Measurements from ENCODE around the gene DAAM1. TPM values are rescaled to one million over a fixed set of nuclear protein-coding genes. Genes with fewer than 3 reads are reported as not detected.

DAAM1 gene
- polyA plus RNA-seq, 1 experiment = 9.8 TPM

DNA sequence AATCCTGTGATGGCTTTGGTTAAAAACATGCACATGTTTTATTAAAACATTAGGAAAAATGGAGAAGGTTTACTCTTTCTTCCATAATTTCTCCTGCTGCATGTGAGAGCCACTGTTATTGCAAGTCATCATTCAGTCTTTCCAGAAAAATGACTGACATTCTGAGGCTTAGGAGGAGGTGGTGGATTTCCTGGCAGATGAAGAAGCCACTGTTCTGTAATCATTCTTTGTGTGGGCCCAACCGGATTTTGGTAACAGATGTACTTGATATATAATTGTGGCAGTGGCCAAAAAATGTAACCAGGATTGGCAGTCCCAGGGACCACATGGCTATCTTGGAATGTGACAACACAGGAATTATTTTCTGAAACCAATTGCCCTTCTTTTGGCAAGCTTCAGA lies 120.2 kb downstream of the DAAM1 start:
- TF ChIP-seq, protein P1, sequence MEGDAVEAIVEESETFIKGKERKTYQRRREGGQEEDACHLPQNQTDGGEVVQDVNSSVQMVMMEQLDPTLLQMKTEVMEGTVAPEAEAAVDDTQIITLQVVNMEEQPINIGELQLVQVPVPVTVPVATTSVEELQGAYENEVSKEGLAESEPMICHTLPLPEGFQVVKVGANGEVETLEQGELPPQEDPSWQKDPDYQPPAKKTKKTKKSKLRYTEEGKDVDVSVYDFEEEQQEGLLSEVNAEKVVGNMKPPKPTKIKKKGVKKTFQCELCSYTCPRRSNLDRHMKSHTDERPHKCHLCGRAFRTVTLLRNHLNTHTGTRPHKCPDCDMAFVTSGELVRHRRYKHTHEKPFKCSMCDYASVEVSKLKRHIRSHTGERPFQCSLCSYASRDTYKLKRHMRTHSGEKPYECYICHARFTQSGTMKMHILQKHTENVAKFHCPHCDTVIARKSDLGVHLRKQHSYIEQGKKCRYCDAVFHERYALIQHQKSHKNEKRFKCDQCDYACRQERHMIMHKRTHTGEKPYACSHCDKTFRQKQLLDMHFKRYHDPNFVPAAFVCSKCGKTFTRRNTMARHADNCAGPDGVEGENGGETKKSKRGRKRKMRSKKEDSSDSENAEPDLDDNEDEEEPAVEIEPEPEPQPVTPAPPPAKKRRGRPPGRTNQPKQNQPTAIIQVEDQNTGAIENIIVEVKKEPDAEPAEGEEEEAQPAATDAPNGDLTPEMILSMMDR (IDR thresholded peaks at IDR 0.05; ENCODE audit: low read depth, low read length) = no peak
- no peaks in the 10 kb centered on the region for H3K9me3 ChIP-seq (ENCODE audit: control insufficient read depth, insufficient read depth, low read length)
- H3K27ac ChIP-seq (ENCODE audit: low read depth, low read length) = no peak overlapping the region
- ChIA-PET POLR2A (no interaction called here), CTCF (no interaction called here)
- no peak for DNase-seq (ENCODE audit: low read depth, low spot score)
- H3K4me3 ChIP-seq (ENCODE audit: low read depth, low read length) = no peak overlapping the region
- no peaks in the 10 kb centered on the region for H3K27me3 ChIP-seq (ENCODE audit: control insufficient read depth, insufficient read depth, low read length)

DNA sequence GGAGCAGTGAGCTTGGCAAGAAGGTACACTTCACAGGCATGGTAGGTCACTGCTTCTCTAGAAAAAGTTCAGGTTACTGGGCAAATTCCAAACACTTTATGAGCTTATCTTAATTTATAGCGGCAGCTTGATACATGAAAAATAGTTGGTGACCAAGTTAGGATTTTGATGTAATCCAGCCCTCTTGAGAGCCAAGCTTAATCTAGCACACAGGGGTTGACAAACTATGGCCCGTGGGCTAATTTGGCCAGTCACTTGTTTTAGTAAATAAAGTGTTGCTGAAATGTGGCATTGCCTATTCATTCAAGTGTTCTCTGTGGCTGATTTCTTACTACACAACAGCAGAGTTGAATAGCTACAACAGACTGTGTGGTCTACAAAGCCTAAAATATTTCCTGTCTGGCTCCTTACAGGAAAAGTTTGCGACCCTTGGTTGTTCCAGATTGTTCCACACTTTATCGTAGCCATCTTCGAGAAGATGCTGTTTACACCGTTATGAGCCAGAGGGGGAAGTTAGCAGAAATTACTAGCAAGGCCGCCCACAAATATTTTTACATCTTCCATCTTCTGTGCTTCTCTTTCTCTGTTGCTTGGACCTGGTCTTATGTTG lies 120.9 kb downstream of the DAAM1 start:
- DNase-seq (ENCODE audit: low read depth, low spot score) = no peak
- no peak overlapping the region for H3K4me3 ChIP-seq (ENCODE audit: low read depth, low read length)
- H3K27me3 ChIP-seq (ENCODE audit: control insufficient read depth, insufficient read depth, low read length) = no peaks in the 10 kb centered on the region
- no peaks in the 10 kb centered on the region for H3K9me3 ChIP-seq (ENCODE audit: control insufficient read depth, insufficient read depth, low read length)
- H3K27ac ChIP-seq (ENCODE audit: low read depth, low read length) = no peak overlapping the region
- CTCF ChIA-PET = no interaction called here
- TF ChIP-seq, protein P1 (IDR thresholded peaks at IDR 0.05; ENCODE audit: low read depth, low read length) = no peak
- POLR2A ChIA-PET = no interaction called here

DNA sequence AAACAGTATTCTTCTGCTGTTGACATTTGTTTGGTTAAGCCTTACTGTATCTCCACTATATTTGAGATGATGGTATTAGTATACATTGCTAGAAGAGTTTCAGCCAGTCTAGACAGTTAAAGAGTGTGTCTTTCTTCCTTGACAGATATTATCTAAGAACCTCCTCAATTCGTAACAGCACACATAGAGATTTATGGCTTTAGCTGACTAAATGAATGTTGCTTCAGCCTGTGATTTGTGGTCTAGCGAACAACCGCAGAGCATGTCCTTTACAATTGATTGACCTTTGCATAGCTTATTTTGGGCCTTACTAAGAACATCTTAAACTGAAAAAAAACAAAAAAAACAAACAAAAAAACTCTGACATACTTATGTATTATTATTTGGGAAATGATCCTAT lies 122.2 kb downstream of the DAAM1 start:
- no peaks in the 10 kb centered on the region for H3K27me3 ChIP-seq (ENCODE audit: control insufficient read depth, insufficient read depth, low read length)
- DNase-seq (ENCODE audit: low read depth, low spot score) = no peak
- ChIA-PET POLR2A (no interaction called here), CTCF (no interaction called here)
- H3K27ac ChIP-seq (ENCODE audit: low read depth, low read length) = no peak overlapping the region
- no peaks in the 10 kb centered on the region for H3K9me3 ChIP-seq (ENCODE audit: control insufficient read depth, insufficient read depth, low read length)
- TF ChIP-seq, protein P1 (IDR thresholded peaks at IDR 0.05; ENCODE audit: low read depth, low read length) = no peak
- no peak overlapping the region for H3K4me3 ChIP-seq (ENCODE audit: low read depth, low read length)

DNA sequence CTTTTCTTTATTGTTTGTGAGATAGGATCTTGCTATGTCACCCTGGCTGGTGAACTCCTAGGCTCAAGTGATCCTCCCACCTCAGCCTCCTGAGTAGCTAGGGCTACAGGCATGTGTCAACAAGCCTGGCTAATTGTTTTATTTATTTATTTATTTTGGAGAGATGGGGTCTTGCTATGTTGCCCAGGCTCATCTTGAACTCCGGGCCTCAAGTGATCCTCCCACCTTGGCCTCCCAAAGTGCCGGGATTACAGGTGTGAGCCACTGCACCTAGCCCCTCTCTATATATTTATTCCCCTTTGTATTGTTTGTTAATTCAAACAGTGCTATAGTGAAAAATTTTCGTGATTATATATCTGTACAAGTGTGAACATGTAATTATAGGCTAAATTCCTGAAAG lies 123.3 kb downstream of the DAAM1 start:
- ChIA-PET POLR2A (no interaction called here), CTCF (no interaction called here)
- no peaks in the 10 kb centered on the region for H3K9me3 ChIP-seq (ENCODE audit: control insufficient read depth, insufficient read depth, low read length)
- TF ChIP-seq, protein P1 (IDR thresholded peaks at IDR 0.05; ENCODE audit: low read depth, low read length) = no peak
- no peaks in the 10 kb centered on the region for H3K27me3 ChIP-seq (ENCODE audit: control insufficient read depth, insufficient read depth, low read length)
- no peak overlapping the region for H3K4me3 ChIP-seq (ENCODE audit: low read depth, low read length)
- H3K27ac ChIP-seq (ENCODE audit: low read depth, low read length) = no peak overlapping the region
- no peak for DNase-seq (ENCODE audit: low read depth, low spot score)

DNA sequence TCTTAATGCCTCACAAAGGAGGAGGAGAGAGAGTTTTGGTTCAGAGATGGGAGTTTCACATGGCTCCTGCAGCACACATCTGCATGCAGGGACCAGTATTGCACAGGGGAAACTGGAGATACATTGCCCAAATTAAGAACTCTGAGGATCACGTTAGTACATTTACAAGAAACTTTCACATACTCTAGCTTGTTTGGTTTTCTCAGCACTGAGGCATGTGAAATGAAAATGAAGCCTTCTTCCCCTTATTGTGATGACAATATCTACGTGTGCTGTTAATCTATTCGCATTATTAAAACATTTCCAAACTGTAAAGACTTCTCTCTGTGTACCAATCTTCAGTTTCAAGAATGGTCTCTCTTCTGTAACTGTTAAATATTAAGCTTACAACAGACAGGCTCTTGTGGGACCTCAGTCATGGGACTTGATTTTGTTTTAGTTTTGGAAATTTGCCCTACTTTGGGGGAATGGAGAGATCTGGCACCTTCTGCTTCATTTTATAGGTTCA lies 124.7 kb downstream of the DAAM1 start:
- CTCF ChIA-PET = interaction anchor here (1.1 kb wide), 1 partner anchor 189 kb away, joined by 3 read pairs; no protein-coding TSS in a partner anchor
- H3K4me3 ChIP-seq (ENCODE audit: low read depth, low read length) = no peak overlapping the region

More for the DNA sequence above, 124.7 kb downstream of the DAAM1 start:
- no peak for DNase-seq (ENCODE audit: low read depth, low spot score)
- POLR2A ChIA-PET = no interaction called here
- TF ChIP-seq, protein P1 (IDR thresholded peaks at IDR 0.05; ENCODE audit: low read depth, low read length) = no peak
- Histone ChIP-seq H3K9me3 (ENCODE audit: control insufficient read depth, insufficient read depth, low read length) (no peaks in the 10 kb centered on the region), H3K27ac (ENCODE audit: low read depth, low read length) (no peak overlapping the region), H3K27me3 (ENCODE audit: control insufficient read depth, insufficient read depth, low read length) (no peaks in the 10 kb centered on the region)

All from AG04450 (cell line).